Right lobe of liver (tissue), 4 donors: ENCODE data around the gene DPP6.
"Not testable (repeated sequence)": the region's sequence is repeated elsewhere in the genome, so short reads cannot be mapped to it uniquely, and the experiment has no call there.

ENCODE experiments used
- CTCF ChIP-seq, 4 donors: fragments of 200-600 bp in 3 of 4; fragments of 450-650 bp in 1 of 4; IDR thresholded peaks; one replicate each; pipeline versions ENCODE4 v1.5.1 to v1.8.0; 2016 to 2022; ENCODE audit warnings: antibody characterized with exemption in 4 of 4, mild to moderate bottlenecking in 2 of 4
- POLR2A ChIP-seq: fragments of 450-650 bp; IDR thresholded peaks from one replicate; pipeline ENCODE4 v1.6.1; 2017; ENCODE audit warnings: antibody characterized with exemption, mild to moderate bottlenecking
- donor health status: DM: no; HTN: no; CAD: no.
- donor health status: DM: no; HTN: no; CAD: no.
- donor health status: DM: no; HTN: yes; CAD: no.

GRCh38 chr7:154145922-154146706, 93.9 kb downstream of the DPP6 start:
- TF ChIP-seq CTCF (IDR thresholded peaks at IDR 0.05); POLR2A: not testable (repeated sequence)
